Right cardiac atrium (tissue), 5 donors: ENCODE measurements around the gene HSD11B2. TPM values are rescaled to one million over a fixed set of nuclear protein-coding genes. Genes with fewer than 3 reads are reported as not detected.
A peak's percentile ranks its signal among the peaks of the same experiment; 100 is the strongest.

Experiments used
- ATAC-seq, 2 donors: fragments of 200-7000 bp; cut with Tn5 transposase; one replicate each; pipeline versions ENCODE4 v1.8.0 to v1.9.1; 2020; ENCODE audit warnings: moderate library complexity in 2 of 2, mild to moderate bottlenecking in 1 of 2
- DNase-seq, 3 donors: peaks; one replicate each; pipeline ENCODE4 v3.0.0-alpha.2; 2020
- H3K27ac ChIP-seq: one replicate; pipeline ENCODE4 v1.5.1; 2013; ENCODE audit warnings: mild to moderate bottlenecking, low read length, control low read depth, moderate library complexity
- H3K27me3 ChIP-seq: one replicate; pipeline ENCODE4 v1.6.1; 2013; ENCODE audit not compliant: control insufficient read depth, insufficient read depth
- H3K4me1 ChIP-seq: one replicate; pipeline ENCODE4 v1.6.1; 2013; ENCODE audit warnings: low read length; ENCODE audit not compliant: control insufficient read depth, insufficient read depth
- H3K4me3 ChIP-seq: one replicate; pipeline ENCODE4 v1.5.1; 2013; ENCODE audit warnings: low read length, control low read depth
- H3K9me3 ChIP-seq: one replicate; pipeline ENCODE4 v1.6.1; 2013; ENCODE audit warnings: low read length; ENCODE audit not compliant: control insufficient read depth
- WGBS: extraction: QIAGEN DNeasy Blood & Tissue Kit; methylation state at CpG from one replicate; pipeline ENCODE4 v1.1.7; 2013; 5-methylcytosine and 5-hydroxymethylcytosine counted together
- intact Hi-C, 4 donors: fragments of 100-400 bp; cut with DNase I; formaldehyde crosslinking; loops; one replicate each; pipeline versions ENCODE4 v1.11.0 to v1.14.0; 2022 to 2023
- polyA plus RNA-seq: library from polyadenylated mRNA; stranded (reverse); fragments of 200-250 nt; gene quantifications from one replicate; pipeline ENCODE4 v1.2.3, GENCODE V29; 2013
- total RNA-seq, 4 donors: library from RNA; stranded (reverse); fragmentation: NEBNext Ultra II Directional; extraction: Animal tissue kit (Norgen Biotek cat#: 25700); gene quantifications; one replicate each; pipeline ENCODE4 v1.2.1, GENCODE V29; 2021
- donor health status: healthy with polysubstance abuse.
- donor health status: DM: no; HTN: yes; CAD: no.
- donor health status: DM: no; HTN: no; CAD: no.
- donor health status: DM: no; HTN: yes; CAD: no; lungs with severe emphysema.
- donor health status: DM: yes; HTN: yes; CAD: no.

HSD11B2 gene
- total and polyA plus RNA-seq, 5 donors, result 0.38 to 1.6 (median 0.59) TPM

DNA sequence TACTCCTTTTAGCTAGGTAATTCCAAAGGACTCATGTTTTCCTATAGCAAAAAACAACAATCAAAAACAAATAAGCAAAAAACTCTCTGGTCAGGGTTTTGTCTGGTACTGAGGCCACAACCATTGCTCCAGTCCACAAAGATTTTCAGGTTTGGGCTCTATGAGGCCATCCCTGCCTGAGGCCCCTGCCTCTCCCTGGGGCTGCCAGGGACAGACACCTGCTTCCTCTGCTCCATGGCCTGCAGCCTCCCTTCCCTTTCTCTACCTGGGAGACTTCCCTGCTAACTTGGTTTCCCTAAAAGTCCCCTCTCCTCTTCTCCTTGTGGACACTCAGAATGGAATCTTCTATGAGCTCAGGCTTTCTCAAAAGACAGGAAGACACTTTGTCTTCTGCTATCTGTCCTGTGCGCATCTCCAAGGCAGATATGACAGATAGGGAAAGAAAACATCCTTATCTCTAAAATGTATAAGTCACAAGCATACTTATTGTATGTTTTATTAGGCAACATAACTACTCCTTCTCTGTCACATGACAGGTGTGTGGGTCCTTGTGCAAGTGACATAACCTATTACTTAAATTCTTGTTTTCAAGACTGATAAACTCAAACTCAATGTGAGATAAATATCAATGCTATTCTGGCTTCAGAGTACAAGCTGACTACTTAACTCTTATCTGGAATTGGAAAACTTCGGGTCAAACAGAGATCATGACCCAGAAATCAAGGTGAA lies 13.4 kb upstream of the HSD11B2 start:
- Histone ChIP-seq H3K27me3 (no peaks in the 10 kb centered on the region), H3K9me3 (no peaks in the 10 kb centered on the region), H3K27ac (no peak overlapping the region), H3K4me3 (no peak overlapping the region), H3K4me1 (no peaks in the 10 kb centered on the region)
- intact Hi-C loops, result loop anchor here in 1 of 4 donors (10.0 kb wide), 1 partner anchor 413 kb away; no protein-coding TSS in a partner anchor
- 84% methylated on average over 2 of the region's 2 CpGs for WGBS
- DNase-seq, result peak in 1 of 3 donors; percentile 3
- no peak for ATAC-seq

DNA sequence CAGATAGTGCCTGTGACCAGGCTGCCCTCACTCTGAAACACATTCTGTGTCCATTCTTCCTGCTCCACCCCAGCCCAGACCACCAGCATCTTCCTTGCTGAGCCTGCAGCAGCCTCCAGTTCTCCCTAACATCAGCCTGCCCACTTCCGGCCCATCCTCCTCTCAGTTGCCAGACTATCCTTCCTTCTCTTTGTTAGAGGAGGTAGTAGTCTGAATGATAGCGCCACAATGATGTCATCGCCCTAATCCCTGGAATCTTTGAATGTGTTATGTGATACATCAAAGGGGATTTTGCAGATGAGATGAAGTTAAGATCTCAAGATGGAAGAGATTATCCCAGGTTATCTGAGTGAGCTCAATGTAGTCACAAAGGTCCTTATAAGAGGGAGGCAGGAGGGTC lies 11.4 kb upstream of the HSD11B2 start:
- intact Hi-C loops, result loop anchor here in 1 of 4 donors (10.0 kb wide), 1 partner anchor 415 kb away; no protein-coding TSS in a partner anchor
- H3K4me3 ChIP-seq, result no peak overlapping the region
- H3K27me3 ChIP-seq, result no peaks in the 10 kb centered on the region
- DNase-seq (peak in 1 of 3 donors; percentile 18), ATAC-seq (no peak)
- no peaks in the 10 kb centered on the region for H3K4me1 ChIP-seq
- H3K27ac ChIP-seq, result no peak overlapping the region
- no peaks in the 10 kb centered on the region for H3K9me3 ChIP-seq
- 85% methylated on average over 3 of the region's 3 CpGs for WGBS

DNA sequence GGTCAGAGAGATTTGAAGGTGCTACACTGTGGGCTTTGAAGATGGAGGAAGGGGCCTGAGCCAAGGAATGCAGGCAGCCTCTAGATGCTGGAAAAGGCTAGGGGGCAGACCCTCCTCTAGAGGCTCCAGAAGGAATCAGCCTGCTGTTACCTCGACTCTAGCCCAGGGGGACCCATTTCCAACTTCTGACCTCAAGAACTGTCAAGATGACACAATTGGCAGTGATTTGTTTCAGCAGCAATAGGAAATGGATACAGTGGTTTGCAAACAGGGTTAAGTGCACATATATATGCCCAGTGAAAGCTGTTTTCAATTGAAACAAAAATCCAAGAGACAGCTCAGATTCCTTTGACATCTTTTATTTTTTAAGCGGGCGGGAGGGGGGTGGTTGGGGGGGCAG lies 11.0 kb upstream of the HSD11B2 start:
- no peaks in the 10 kb centered on the region for H3K4me1 ChIP-seq
- WGBS, result 78% methylated on average over 3 of the region's 3 CpGs
- H3K9me3 ChIP-seq, result no peaks in the 10 kb centered on the region
- DNase-seq (peak in 1 of 3 donors; percentile 18), ATAC-seq (no peak)
- H3K27me3 ChIP-seq, result no peaks in the 10 kb centered on the region
- no peak overlapping the region for H3K4me3 ChIP-seq
- intact Hi-C loops, result loop anchor here in 2 of 4 donors (10.0 kb wide), 2 partner anchors 95 to 415 kb away; no protein-coding TSS in a partner anchor
- no peak overlapping the region for H3K27ac ChIP-seq

DNA sequence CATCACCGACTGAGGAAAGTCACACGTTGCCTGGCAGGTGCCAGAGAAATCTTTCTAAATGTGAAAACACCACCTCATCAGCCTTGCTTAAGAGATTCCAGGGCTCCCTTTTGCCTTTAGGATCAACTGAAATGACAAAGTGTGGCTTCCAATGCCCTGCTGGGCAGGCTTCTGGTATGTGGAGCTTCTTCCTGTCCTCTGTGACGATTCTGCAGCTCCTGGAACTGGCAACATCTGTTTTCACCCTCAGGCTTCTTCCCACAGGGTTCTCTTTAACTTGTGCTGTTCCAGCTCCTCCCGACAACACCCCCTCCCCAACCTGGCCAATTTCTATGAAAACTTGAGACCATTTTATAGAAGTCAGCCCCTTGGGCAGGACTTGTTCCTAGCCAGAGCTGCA lies 9.9 kb upstream of the HSD11B2 start:
- H3K27ac ChIP-seq, result no peak overlapping the region
- no peaks in the 10 kb centered on the region for H3K4me1 ChIP-seq
- WGBS, result 77% methylated on average over 4 of the region's 4 CpGs
- intact Hi-C loops, result loop anchor here in 1 of 4 donors (10.0 kb wide), 1 partner anchor 94 kb away; no protein-coding TSS in a partner anchor
- H3K27me3 ChIP-seq, result no peaks in the 10 kb centered on the region
- peak in 1 of 3 donors; percentile 1 for DNase-seq
- no peak for ATAC-seq
- H3K4me3 ChIP-seq, result no peak overlapping the region
- no peaks in the 10 kb centered on the region for H3K9me3 ChIP-seq

DNA sequence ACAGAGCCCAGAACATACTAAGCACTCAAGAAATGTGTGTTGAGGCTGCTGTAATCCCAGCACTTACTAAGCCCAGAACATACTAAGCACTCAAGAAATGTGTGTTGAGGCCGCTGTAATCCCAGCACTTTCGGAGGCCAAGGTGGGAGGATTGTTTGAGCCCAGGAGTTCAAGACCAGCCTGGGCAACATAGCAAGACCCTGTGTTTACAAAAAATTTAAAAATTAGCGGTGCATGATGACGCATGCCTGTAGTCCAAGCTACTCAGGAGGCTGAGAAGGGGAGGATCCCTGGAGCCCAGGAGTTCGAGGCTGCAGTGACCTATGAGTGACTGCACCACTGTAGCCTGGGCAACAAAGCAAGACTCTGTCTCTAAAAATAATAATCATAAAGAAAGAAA lies 7.9 kb upstream of the HSD11B2 start:
- ATAC-seq (no peak), DNase-seq (peak in 1 of 3 donors; percentile 5)
- H3K4me3 ChIP-seq, result no peak overlapping the region
- H3K27me3 ChIP-seq, result no peaks in the 10 kb centered on the region
- no peaks in the 10 kb centered on the region for H3K9me3 ChIP-seq
- H3K4me1 ChIP-seq, result no peaks in the 10 kb centered on the region
- H3K27ac ChIP-seq, result no peak overlapping the region
- 87% methylated on average over 5 of the region's 5 CpGs for WGBS
- intact Hi-C loops, result loop anchor here in 1 of 4 donors (10.0 kb wide), 1 partner anchor 92 kb away; no protein-coding TSS in a partner anchor

DNA sequence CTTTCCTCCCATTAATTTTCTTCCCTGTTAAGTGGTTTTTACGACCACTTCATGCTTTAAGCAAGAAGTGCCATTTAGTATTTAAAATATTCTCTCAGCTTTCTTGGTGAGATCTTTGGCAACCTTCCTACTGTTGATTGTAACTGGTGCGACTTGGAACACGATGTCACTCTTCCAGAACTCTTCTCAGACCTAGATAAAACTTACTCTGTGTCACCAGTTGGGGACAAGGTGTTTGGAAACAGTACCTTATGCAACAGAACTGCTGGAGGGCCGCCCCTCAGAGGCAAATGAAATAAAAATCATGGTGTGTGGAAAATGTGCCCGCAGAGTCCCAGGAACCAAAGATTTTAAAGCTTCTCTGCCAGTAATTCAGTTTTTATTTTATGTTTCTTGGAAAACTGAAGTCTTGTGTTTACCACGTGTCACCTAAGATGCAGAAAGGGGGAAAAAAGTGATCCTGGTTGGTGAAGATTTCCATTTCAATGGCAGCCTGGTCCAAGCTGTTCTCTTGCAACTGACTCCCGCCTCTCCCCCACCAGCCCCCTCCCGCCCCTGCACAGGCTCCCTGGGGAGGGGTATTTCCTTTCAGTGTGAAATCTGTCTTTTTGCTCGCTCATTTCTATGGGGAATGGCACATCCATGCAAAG lies 7.2 kb upstream of the HSD11B2 start:
- Histone ChIP-seq H3K4me1 (no peaks in the 10 kb centered on the region), H3K27ac (no peak overlapping the region), H3K4me3 (no peak overlapping the region), H3K9me3 (no peaks in the 10 kb centered on the region), H3K27me3 (no peaks in the 10 kb centered on the region)
- peak in 1 of 3 donors; percentile 28 for DNase-seq
- WGBS, result 30% methylated on average over 9 of the region's 9 CpGs
- ATAC-seq, result no peak
- intact Hi-C loops, result loop anchor here in 1 of 4 donors (10.0 kb wide), 1 partner anchor 91 kb away; no protein-coding TSS in a partner anchor

DNA sequence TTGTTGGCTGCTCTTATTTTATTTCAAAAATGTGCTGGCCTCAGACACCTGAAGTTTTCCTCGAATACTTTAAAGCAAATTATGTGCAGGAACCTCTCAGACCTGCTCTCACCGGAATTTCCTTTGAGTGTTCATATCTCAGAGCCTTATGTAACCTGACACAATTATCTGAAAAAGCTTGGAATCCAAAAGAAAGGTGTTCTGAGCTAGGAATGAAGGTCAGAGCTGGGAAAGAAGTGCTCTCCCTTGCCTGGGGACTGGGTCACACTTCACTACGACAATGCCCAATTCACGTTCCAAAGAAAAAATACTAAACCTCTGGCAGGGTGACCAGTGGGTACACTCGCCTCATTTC lies 6.7 kb upstream of the HSD11B2 start:
- Histone ChIP-seq H3K27ac (no peak overlapping the region), H3K4me3 (no peak overlapping the region), H3K4me1 (no peaks in the 10 kb centered on the region), H3K27me3 (no peaks in the 10 kb centered on the region), H3K9me3 (no peaks in the 10 kb centered on the region)
- intact Hi-C loops, result loop anchor here in 1 of 4 donors (10.0 kb wide), 1 partner anchor 91 kb away; no protein-coding TSS in a partner anchor
- WGBS, result 50% methylated on average over 5 of the region's 5 CpGs
- DNase-seq, result no peak
- no peak for ATAC-seq

DNA sequence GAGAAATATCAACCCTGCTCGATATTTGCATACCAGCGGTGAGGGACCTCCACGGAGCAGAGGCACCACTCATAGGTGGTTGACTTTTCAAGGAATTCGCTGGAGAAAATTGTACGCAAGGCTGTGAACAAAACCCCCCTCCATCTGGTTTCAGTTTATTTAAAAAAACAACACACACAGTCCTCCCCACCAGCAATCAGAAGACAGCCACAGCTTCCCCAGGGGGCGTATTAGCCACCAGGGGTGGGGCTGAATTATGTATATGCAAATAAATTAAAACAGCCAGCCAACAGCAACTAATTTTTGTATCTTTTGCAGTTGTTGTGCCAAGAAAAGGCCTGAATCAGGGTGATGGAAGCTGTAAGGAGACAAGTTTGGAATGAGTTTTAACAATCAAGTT lies 5.9 kb upstream of the HSD11B2 start:
- no peaks in the 10 kb centered on the region for H3K4me1 ChIP-seq
- 47% methylated on average over 6 of the region's 6 CpGs for WGBS
- DNase-seq (peak in 1 of 3 donors; percentile 6), ATAC-seq (no peak)
- intact Hi-C loops, result loop anchor here in 3 of 4 donors (5.0 to 10.0 kb wide), 2 partner anchors 42 to 90 kb away; no protein-coding TSS in a partner anchor
- no peaks in the 10 kb centered on the region for H3K27me3 ChIP-seq
- H3K9me3 ChIP-seq, result no peaks in the 10 kb centered on the region
- no peak overlapping the region for H3K4me3 ChIP-seq
- no peak overlapping the region for H3K27ac ChIP-seq

DNA sequence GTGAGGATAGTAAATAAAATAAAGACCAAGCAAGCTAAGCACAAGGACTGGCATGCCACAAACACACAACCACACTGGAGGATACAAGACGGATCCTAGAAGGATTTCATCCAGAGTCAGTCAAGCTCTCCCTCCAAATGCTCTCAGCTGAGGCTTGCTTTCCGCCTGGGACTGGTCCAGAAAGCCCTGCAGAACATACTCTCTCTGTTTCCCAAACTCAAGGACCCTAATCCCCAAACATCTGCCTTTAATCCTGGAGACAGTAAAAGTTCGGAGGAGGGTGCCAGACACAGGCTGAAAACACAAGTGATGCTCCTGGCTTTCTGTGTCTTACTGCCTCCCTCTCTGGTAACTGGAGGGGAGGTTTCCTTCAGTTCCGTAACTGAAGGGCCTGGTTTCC lies 5.3 kb upstream of the HSD11B2 start:
- Histone ChIP-seq H3K27ac (no peak overlapping the region), H3K9me3 (no peaks in the 10 kb centered on the region), H3K4me1 (no peaks in the 10 kb centered on the region), H3K27me3 (no peaks in the 10 kb centered on the region), H3K4me3 (no peak overlapping the region)
- intact Hi-C loops, result loop anchor here in 3 of 4 donors (5.0 to 10.0 kb wide), 2 partner anchors 42 to 89 kb away; no protein-coding TSS in a partner anchor
- ATAC-seq (no peak), DNase-seq (no peak)
- 67% methylated on average over 4 of the region's 4 CpGs for WGBS

DNA sequence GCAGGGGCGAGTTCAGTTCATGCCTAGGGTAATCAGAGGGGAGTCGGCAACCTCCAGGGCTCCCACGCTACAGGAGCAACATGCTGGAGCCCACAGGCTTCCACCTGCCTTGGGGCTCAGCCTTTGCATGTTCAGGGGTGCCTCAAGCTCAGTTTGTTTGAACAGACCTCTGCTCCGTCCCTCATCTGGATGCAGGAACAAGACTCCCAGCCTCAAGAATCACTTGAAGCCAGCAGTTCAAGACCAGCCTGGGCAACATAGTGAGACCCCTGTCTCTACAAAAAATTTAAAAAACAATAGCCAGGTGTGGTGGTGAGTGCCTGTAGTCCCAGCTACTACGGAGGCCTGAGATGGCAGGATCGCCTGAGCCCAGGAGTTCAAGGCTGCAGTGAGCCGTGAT lies 4.9 kb upstream of the HSD11B2 start:
- H3K4me3 ChIP-seq, result no peak overlapping the region
- H3K9me3 ChIP-seq, result no peaks in the 10 kb centered on the region
- H3K27me3 ChIP-seq, result no peaks in the 10 kb centered on the region
- intact Hi-C loops, result loop anchor here in 3 of 4 donors (5.0 to 10.0 kb wide), 2 partner anchors 41 to 89 kb away; no protein-coding TSS in a partner anchor
- H3K4me1 ChIP-seq, result no peaks in the 10 kb centered on the region
- H3K27ac ChIP-seq, result no peak overlapping the region
- DNase-seq (peak in 1 of 3 donors; percentile 6), ATAC-seq (no peak)
- WGBS, result 91% methylated on average over 7 of the region's 7 CpGs

DNA sequence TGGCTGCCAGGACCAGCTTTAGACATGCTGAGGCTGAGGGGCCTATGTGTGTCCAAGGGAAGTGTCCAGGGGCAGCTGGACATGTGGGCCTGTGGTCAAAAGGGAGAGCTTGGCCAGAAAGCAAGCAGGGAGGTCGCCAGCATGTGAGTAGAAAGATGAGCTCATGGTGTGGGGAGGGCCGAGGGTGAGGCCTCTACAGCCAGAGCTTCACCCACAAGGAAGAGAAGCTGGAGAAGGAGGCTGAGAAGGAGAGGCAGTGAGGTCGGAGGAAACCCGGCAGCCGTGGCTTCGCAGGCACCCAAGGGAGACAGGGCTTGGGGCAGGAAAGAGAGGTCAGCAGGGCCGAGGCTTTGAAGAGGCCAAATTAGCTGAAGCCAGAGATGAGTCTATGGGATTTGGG lies 4.0 kb upstream of the HSD11B2 start:
- H3K9me3 ChIP-seq, result no peaks in the 10 kb centered on the region
- H3K27me3 ChIP-seq, result no peaks in the 10 kb centered on the region
- no peak overlapping the region for H3K27ac ChIP-seq
- ATAC-seq (no peak), DNase-seq (peak in 1 of 3 donors; percentile 27)
- intact Hi-C loops, result loop anchor here in 3 of 4 donors (5.0 to 10.0 kb wide), 2 partner anchors 40 to 88 kb away; no protein-coding TSS in a partner anchor
- H3K4me1 ChIP-seq, result no peaks in the 10 kb centered on the region
- WGBS, result 53% methylated on average over 7 of the region's 7 CpGs
- no peak overlapping the region for H3K4me3 ChIP-seq
